HG03565 (cell line): ENCODE measurements around the gene KRT4.

Source experiments
- ATAC-seq: cut with Tn5 transposase; IDR thresholded peaks from one replicate; pipeline ENCODE4 v1.9.1; 2021; ENCODE audit warnings: mild to moderate bottlenecking, moderate library complexity; ENCODE audit not compliant: unreplicated experiment

Gene KRT4

GRCh38 chr12:52809166-52809565 is 4.8 kb downstream of the KRT4 start:
- ATAC-seq, result no peak

- no peak for ATAC-seq
These were observed 5.2 kb downstream of the KRT4 start for GRCh38 chr12:52808573-52809160.

GRCh38 chr12:52807544-52808470 is 6.1 kb downstream of the KRT4 start:
- no peak for ATAC-seq

GRCh38 chr12:52806821-52807543 is 6.9 kb downstream of the KRT4 start:
- ATAC-seq, result no peak

GRCh38 chr12:52806169-52806811 is 7.6 kb downstream of the KRT4 start:
- no peak for ATAC-seq

GRCh38 chr12:52805739-52806138 is 8.2 kb downstream of the KRT4 start:
- ATAC-seq, result no peak

- ATAC-seq, result no peak
These were observed 8.9 kb downstream of the KRT4 start for GRCh38 chr12:52805000-52805399.

GRCh38 chr12:52802442-52802841 is 11.5 kb downstream of the KRT4 start:
- no peak for ATAC-seq

- no peak for ATAC-seq
These were observed 12.1 kb downstream of the KRT4 start for GRCh38 chr12:52801773-52802172.

- no peak for ATAC-seq
These were observed 13.5 kb downstream of the KRT4 start for GRCh38 chr12:52800259-52800917.

GRCh38 chr12:52799505-52800211 is 14.3 kb downstream of the KRT4 start:
- no peak for ATAC-seq

- ATAC-seq, result no peak
These were observed 15.0 kb downstream of the KRT4 start for GRCh38 chr12:52798671-52799504.

- no peak for ATAC-seq
These were observed 15.8 kb downstream of the KRT4 start for GRCh38 chr12:52798003-52798670.

GRCh38 chr12:52797529-52797894 is 16.4 kb downstream of the KRT4 start:
- no peak for ATAC-seq

GRCh38 chr12:52796839-52797528 is 16.9 kb downstream of the KRT4 start:
- no peak for ATAC-seq

GRCh38 chr12:52796429-52796794 is 17.5 kb downstream of the KRT4 start:
- no peak for ATAC-seq

GRCh38 chr12:52795694-52796428 is 18.1 kb downstream of the KRT4 start, which contains the start of gene KRT3:
Gene KRT3, minus strand, starts transcription at chr12:52796117. Its CDS starts 75 bp downstream, at chr12:52796042.
- no peak for ATAC-seq
